PC-9 (cell line): Measurements from ENCODE around the gene THOC6. TPM values are rescaled to one million over a fixed set of nuclear protein-coding genes. Genes with fewer than 3 reads are reported as not detected.

ENCODE experiments used
- BruUV-seq: library from RNA; stranded (reverse); fragments of 400-500 nt; replicated peaks from 2 replicates; lab custom pipeline; 2021; lab: Mats Ljungman, UMichigan
- CTCF ChIA-PET: fragments of 300-600 bp; sonication (Branson Sonifier 250); formaldehyde crosslinking; loops from one replicate; lab custom pipeline; 2022; ENCODE audit warnings: antibody characterized with exemption; lab: Charles Lee
- POLR2A ChIA-PET: fragments of 300-600 bp; sonication (Branson Sonifier 250); formaldehyde crosslinking; loops from one replicate; lab custom pipeline; 2022; ENCODE audit warnings: antibody characterized with exemption; ENCODE audit not compliant: unreplicated experiment; lab: Charles Lee
- DNase-seq, 2 experiments: peaks; one replicate each; pipeline versions ENCODE4 v3.0.0 to v3.0.0-alpha.2; 2015 to 2022; ENCODE audit warnings: mixed read lengths in 1 of 2
- H2AFZ ChIP-seq: fragments of 200-600 bp; sonication (generic); 2 replicates; pipeline ENCODE4 v1.8.1; 2017; ENCODE audit warnings: antibody characterized with exemption
- H3F3A ChIP-seq: fragments of 200-600 bp; sonication (generic); 2 replicates; pipeline ENCODE4 v1.8.1; 2017; ENCODE audit warnings: antibody characterized with exemption, mild to moderate bottlenecking, low read depth; ENCODE audit not compliant: insufficient read depth
- H3K27ac ChIP-seq: fragments of 200-600 bp; sonication (generic); 2 replicates; pipeline ENCODE4 v1.6.1; 2016; ENCODE audit warnings: mixed run types
- H3K27me3 ChIP-seq: fragments of 200-600 bp; sonication (generic); 2 replicates; pipeline ENCODE4 v1.6.1; 2016; ENCODE audit warnings: low read depth, mixed run types; ENCODE audit not compliant: insufficient read depth
- H3K36me3 ChIP-seq: fragments of 200-600 bp; sonication (generic); 2 replicates; pipeline ENCODE4 v1.6.1; 2016; ENCODE audit warnings: low read depth, mixed run types
- H3K4me1 ChIP-seq: fragments of 200-600 bp; sonication (generic); replicated peaks from 2 replicates; pipeline ENCODE4 v1.6.1; 2016; ENCODE audit warnings: mixed run types; ENCODE audit not compliant: insufficient read depth
- H3K4me2 ChIP-seq: fragments of 200-600 bp; sonication (generic); 2 replicates; pipeline ENCODE4 v1.6.1; 2017; ENCODE audit warnings: mixed run types
- H3K4me3 ChIP-seq: fragments of 200-600 bp; sonication (generic); 2 replicates; pipeline ENCODE4 v1.6.1; 2016; ENCODE audit warnings: mixed run types
- H3K79me2 ChIP-seq: fragments of 200-600 bp; sonication (generic); 2 replicates; pipeline ENCODE4 v1.6.1; 2017; ENCODE audit warnings: low read depth, mixed run types
- H3K9me2 ChIP-seq: fragments of 200-600 bp; sonication (generic); 2 replicates; pipeline ENCODE4 v1.8.1; 2017; ENCODE audit warnings: mild to moderate bottlenecking; ENCODE audit not compliant: insufficient read depth
- H3K9me3 ChIP-seq: fragments of 200-600 bp; sonication (generic); 2 replicates; pipeline ENCODE4 v1.8.1; 2016; ENCODE audit warnings: low read depth; ENCODE audit not compliant: insufficient read depth
- H4K20me1 ChIP-seq: fragments of 200-600 bp; sonication (generic); 2 replicates; pipeline ENCODE4 v1.8.1; 2017; ENCODE audit not compliant: insufficient read depth
- EZH2 ChIP-seq: fragments of 200-600 bp; sonication (generic); IDR thresholded peaks from 2 replicates; pipeline ENCODE4 v1.8.0; 2017; ENCODE audit warnings: antibody characterized with exemption, low read depth
- intact Hi-C: fragments of 100-400 bp; cut with micrococcal nuclease; formaldehyde crosslinking; loops from one replicate; pipeline ENCODE4 v1.10.0; 2022; ENCODE audit not compliant: unreplicated experiment
- total RNA-seq: library from RNA; stranded (reverse); gene quantifications from 2 replicates; pipeline ENCODE4 v1.2.3, GENCODE V29; 2021
- TF ChIP-seq, protein P1 (sequence below): fragments of 200-600 bp; sonication (generic); conservative IDR thresholded peaks from 2 replicates; pipeline ENCODE4 v1.6.1; 2017; ENCODE audit warnings: mixed run types, antibody characterized with exemption, mild to moderate bottlenecking, moderate library complexity

Gene THOC6
- total RNA-seq, 1 experiment from 2014 or later = 69.9 TPM

DNA sequence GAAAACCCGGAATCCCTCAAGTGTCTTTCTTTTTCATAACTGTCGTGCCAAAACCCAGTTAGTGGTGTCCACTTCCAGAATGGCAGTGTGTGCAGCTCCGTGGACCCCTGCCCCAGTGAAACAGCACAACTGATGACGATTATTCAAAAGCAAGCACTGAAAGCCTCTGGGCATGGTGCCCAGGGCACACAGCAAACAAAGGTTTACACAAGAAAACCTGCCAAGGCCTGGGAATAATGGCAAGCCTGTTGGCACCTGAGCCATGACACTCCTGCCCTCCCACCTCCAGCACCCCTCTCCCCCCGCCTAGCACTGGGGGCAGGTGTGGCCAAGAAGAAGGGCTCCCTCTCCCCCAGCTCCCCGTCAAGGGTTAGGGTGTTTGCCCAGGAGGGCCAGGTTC is 46.4 kb upstream of the THOC6 start:
- Histone ChIP-seq H3K27ac (no peak overlapping the region), H3K9me3 (no peaks in the 10 kb centered on the region), H3K9me2 (no peaks in the 10 kb centered on the region), H3K4me1 (peaks cover 13% of the 10 kb centered on the region), H4K20me1 (no peaks in the 10 kb centered on the region; the same call in 1 of the 2 replicates), H3K79me2 (peaks cover 10% of the 10 kb centered on the region), H3K36me3 (no peaks in the 10 kb centered on the region), H3F3A (peaks cover 21% of the 10 kb centered on the region; the same call in 1 of the 2 replicates), H2AFZ (no peak overlapping the region), H3K4me3 (no peak overlapping the region), H3K4me2 (no peak overlapping the region), H3K27me3 (no peaks in the 10 kb centered on the region)
- no peak for TF ChIP-seq EZH2
- TF ChIP-seq, protein P1, sequence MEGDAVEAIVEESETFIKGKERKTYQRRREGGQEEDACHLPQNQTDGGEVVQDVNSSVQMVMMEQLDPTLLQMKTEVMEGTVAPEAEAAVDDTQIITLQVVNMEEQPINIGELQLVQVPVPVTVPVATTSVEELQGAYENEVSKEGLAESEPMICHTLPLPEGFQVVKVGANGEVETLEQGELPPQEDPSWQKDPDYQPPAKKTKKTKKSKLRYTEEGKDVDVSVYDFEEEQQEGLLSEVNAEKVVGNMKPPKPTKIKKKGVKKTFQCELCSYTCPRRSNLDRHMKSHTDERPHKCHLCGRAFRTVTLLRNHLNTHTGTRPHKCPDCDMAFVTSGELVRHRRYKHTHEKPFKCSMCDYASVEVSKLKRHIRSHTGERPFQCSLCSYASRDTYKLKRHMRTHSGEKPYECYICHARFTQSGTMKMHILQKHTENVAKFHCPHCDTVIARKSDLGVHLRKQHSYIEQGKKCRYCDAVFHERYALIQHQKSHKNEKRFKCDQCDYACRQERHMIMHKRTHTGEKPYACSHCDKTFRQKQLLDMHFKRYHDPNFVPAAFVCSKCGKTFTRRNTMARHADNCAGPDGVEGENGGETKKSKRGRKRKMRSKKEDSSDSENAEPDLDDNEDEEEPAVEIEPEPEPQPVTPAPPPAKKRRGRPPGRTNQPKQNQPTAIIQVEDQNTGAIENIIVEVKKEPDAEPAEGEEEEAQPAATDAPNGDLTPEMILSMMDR = no peak
- POLR2A ChIA-PET = no interaction called here
- intact Hi-C loops = no loop called here
- CTCF ChIA-PET = no interaction called here
- no peak for DNase-seq
- BruUV-seq = no TSS peak

DNA sequence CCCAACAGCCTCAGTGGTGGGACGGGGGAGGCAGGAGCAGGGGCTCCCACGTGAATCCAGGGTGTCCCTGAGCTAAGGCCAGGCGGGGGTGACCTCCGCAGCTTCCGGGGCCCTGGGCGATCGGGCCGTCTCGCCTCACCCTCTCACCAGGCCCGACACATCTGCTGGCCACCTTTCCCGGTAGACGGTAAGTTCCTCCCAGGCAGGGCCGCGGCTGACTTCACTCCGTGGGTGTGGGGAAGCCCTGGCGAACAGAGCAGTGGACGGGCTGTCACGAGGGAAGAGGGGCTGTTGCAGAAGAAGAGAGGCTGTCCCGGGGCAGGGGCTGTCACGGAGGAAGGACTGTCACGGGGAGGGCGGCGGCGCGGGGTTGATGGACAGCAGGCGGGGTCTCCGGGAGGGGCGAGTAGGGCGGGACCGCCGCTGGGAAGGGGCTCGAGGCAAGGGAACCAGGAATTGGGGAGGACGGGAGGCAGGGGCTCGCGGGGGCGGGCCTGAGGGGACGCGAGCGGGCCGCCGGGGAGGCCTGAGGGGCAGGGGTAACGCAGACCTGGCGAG is 44.1 kb upstream of the THOC6 start:
- Histone ChIP-seq H3K4me2 (peak overlapping the region; percentile 86), H3K4me3 (peak overlapping the region; percentile 80), H2AFZ (peak overlapping the region; percentile 80), H3F3A (peaks cover 21% of the 10 kb centered on the region; the same call in 1 of the 2 replicates), H3K9me2 (no peaks in the 10 kb centered on the region), H3K36me3 (no peaks in the 10 kb centered on the region), H3K4me1 (peaks cover 22% of the 10 kb centered on the region), H3K27me3 (no peaks in the 10 kb centered on the region), H3K79me2 (peaks cover 10% of the 10 kb centered on the region), H3K27ac (no peak overlapping the region), H4K20me1 (no peaks in the 10 kb centered on the region; the same call in 1 of the 2 replicates), H3K9me3 (no peaks in the 10 kb centered on the region)
- intact Hi-C loops = loop anchor here (2.0 kb wide), 1 partner anchor 43 kb away; the partner anchor contains the start of gene HCFC1R1
- DNase-seq = peak in 1 of 2 experiments; percentile 62
- TSS peak; percentile 30 for BruUV-seq
- ChIA-PET POLR2A (no interaction called here), CTCF (no interaction called here)
- TF ChIP-seq, protein P1 = no peak
- TF ChIP-seq EZH2 = no peak

DNA sequence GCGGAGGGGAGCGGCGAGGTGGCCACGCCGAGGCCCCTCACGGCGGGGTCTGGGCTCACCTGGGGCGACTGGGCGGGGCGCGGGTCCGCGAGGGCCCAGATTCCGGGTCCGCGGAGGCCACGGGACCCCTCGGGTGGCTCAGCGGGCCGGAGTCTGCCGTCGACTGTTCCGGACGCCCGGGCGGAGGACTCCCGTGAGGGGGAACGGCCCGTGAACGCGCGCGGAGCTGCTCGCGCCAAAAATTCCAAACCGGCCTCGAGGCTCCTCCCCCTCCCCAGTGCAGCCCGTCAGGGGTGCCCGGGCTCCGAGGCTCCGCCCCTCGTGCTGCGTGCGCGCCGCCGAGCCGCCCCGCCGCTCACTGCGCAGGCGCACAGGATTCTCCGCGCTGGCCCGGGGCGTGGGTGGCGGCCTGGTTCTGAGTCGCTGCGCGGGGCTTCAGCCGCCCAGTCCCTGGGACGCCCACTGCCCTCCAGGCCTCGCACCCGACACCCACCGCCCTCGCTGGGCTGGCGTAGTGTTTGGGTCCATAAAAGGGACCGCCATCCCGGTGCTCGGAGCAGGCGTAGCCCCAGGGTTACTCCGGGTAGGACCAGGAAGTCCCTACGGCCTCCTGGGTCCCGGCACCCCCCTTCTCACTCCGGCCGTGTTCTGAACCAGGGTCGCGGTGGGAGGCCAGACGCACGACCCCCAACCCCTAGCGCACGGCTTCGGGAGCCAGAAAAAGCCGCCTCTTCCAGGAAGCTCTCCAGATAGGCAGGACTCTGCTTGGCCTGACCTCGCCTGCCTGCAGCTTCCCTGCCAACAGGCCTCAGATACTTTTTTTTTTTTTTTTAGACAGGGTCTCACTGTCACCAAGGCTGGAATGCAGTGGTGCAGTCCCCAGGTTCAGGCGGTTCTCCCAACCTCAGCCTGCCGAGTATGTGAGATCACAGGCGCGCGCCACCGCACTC is 43.3 kb upstream of the THOC6 start, which contains the start of gene PKMYT1:
PKMYT1 (minus strand) TSS at position 220 of the 950 bp plus-strand sequence. CDS start 789 bp downstream, outside the sequence.
- Histone ChIP-seq H2AFZ (peak within 1 kb of the TSS; percentile 98), H3K27me3 (no peaks in the 10 kb centered on the region), H3K79me2 (peaks cover 10% of the 10 kb centered on the region), H3K27ac (peak within 1 kb of the TSS; percentile 36; the same call in 1 of the 2 replicates), H4K20me1 (no peaks in the 10 kb centered on the region; the same call in 1 of the 2 replicates), H3K4me3 (peak within 1 kb of the TSS; percentile 80), H3K9me2 (no peaks in the 10 kb centered on the region), H3F3A (peaks cover 28% of the 10 kb centered on the region; the same call in 1 of the 2 replicates), H3K4me2 (peak within 1 kb of the TSS; percentile 86), H3K36me3 (no peaks in the 10 kb centered on the region), H3K4me1 (peaks cover 22% of the 10 kb centered on the region), H3K9me3 (no peaks in the 10 kb centered on the region)
- intact Hi-C loops = loop anchor here (2.0 kb wide), 1 partner anchor 42 kb away; the partner anchor contains the start of gene HCFC1R1
- TF ChIP-seq, protein P1 = no peak
- TF ChIP-seq EZH2 = no peak
- peak; percentile 63 to 98 for DNase-seq
- TSS peak; percentile 75 for BruUV-seq
- POLR2A ChIA-PET = interaction anchor here (0.6 to 1.0 kb wide), 3 partner anchors 8 to 101 kb away, joined by 3 to 7 read pairs (median 5); no protein-coding TSS in a partner anchor
- CTCF ChIA-PET = interaction anchor here (0.6 kb wide), 1 partner anchor 44 kb away, joined by 9 read pairs; no protein-coding TSS in a partner anchor
